HG03571 (cell line): ENCODE data around the gene NFIB.

Experiments used
- ATAC-seq: cut with Tn5 transposase; IDR thresholded peaks from one replicate; pipeline ENCODE4 v1.9.1; 2021; ENCODE audit not compliant: unreplicated experiment

NFIB gene

GRCh38 chr9:14307989-14308852 lies 5.7 kb downstream of the NFIB start:
- ATAC-seq, result no peak

GRCh38 chr9:14306672-14307660 lies 7.0 kb downstream of the NFIB start:
- ATAC-seq, result no peak

DNA sequence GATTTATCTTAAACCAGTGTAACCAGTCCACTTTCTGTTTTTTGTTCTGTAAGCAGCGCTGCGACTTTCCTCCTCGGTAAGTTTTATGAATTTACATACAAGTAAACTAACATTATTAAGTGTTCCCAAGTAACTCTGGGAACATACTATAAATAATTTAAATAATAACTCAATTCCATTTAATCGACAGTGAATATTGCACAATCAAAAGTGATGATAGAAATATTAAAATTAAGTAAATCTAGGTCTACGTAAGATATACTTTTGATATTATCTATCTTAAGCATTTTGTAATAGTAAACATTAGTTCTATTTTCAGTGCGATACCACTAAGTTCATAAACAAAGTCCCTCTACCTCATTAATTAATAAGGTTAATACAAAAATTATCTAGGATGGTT lies 7.8 kb downstream of the NFIB start:
- no peak for ATAC-seq

GRCh38 chr9:14304259-14304658 lies 9.7 kb downstream of the NFIB start:
- no peak for ATAC-seq

- no peak for ATAC-seq
Observed at GRCh38 chr9:14303521-14303920, 10.4 kb downstream of the NFIB start.

GRCh38 chr9:14303100-14303499 lies 10.8 kb downstream of the NFIB start:
- ATAC-seq, result no peak

DNA sequence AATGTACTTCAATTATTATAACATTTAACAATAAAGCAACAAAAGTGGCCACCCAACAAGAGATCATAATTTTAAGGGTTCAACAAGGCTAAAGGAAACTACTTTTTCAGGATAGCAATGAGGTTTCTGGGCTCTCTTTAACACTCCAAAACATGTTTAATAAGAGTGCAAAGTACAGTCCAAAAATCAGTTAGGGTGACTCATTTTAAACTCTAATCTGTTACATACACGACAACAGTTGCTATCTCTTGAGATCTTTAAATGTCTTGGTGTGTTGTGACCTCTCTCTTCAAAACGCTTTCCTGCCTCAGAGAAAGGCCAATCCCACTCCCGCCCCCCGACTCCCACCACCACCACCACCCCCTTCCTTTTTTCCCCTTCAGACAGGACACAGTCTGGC lies 11.5 kb downstream of the NFIB start:
- ATAC-seq, result no peak

GRCh38 chr9:14301583-14302021 lies 12.3 kb downstream of the NFIB start:
- no peak for ATAC-seq

DNA sequence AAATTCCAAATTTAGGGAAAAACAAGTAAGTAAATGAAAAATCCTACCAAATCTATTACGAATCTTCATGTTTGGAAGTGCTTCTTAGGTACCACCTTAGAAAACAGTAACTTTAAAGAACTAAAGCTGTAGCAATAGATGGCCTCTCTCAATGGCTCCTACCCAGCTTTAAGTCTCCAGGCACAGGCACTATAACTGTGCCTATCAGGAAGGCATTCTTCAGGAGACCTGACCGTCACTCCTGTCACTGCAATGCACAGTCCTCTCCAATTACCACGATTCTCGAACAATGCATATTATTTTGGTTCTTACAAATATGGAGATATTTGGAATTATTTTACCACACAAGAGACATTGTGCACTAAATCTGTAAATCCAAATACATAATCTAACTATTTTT lies 12.9 kb downstream of the NFIB start:
- no peak for ATAC-seq

- ATAC-seq, result no peak
Observed at GRCh38 chr9:14300588-14300987, 13.4 kb downstream of the NFIB start.

DNA sequence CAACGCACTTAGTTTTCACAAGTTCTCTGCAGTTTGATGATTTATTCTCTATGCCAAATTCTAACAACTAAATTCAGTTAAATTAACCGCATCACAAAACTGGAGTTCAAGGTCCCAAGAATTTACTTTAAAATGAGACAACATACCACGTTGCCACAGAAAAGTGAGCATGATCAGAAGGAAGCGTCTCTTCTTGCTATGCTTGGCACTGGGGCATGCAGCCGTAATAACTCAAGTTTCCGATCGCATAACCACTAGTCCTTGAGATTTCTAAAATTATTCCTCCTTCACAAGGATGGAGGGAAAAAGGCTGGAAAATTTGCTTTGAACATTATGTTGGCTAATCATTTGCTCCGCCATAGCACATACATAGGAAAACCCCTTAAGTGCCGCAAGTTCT lies 13.9 kb downstream of the NFIB start:
- no peak for ATAC-seq

- no peak for ATAC-seq
Observed at GRCh38 chr9:14298601-14299022, 15.3 kb downstream of the NFIB start.

GRCh38 chr9:14296495-14297113 lies 17.3 kb downstream of the NFIB start:
- ATAC-seq, result no peak

DNA sequence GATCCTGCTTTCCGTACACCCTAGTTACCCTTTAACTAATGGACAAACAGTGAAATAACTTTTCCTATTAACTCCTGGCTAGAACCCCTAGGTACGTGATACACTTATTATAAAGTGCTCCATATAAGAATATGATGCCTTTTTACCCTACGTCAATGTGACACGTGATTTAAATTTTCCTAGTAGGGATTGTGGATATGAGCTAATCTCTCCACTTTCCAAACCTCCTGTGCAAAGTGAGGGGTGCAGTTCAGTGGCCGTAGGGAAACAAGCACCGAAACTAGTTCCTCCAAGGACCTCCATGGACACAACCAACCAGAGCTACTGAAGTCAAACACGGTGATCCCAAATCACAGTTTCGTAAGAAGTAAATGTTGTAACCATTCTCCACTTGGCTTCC lies 19.3 kb downstream of the NFIB start:
- no peak for ATAC-seq

DNA sequence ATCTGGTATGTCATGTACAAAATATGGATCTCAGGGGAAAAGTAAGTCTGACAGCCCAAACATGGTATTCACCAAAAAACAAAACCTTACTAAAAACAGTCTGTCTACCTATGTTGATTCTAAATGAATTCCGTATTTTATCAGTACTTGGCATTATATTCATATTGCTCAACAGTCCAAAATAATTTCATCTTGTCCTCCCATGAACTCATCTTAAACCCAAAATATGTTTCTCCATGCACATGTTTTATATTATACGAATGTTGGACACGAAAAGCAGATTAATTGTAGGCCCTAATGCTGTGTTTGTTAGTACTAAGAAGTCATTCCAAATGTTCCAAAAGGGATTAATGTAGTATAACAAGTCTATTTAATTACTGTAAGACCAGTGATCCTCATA lies 20.1 kb downstream of the NFIB start:
- no peak for ATAC-seq

GRCh38 chr9:14292181-14292739 lies 21.7 kb downstream of the NFIB start:
- no peak for ATAC-seq

DNA sequence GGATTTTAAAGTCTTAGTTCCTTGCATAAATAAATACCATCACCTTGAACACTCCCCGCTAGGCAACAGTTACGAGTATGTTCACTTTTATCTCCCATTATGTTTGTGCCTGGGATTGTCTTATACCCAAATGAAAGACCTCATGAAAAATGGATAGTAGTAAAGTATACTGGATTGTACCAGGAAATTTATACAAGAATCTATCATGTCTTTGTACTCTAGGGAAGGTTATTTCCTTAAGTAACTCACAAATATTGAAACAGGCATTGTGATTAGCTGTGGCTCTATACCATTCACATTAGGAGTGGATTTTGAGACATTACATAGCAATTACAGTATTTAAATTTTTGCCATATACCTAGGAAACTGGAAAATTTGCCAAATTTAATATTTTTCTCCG lies 24.0 kb downstream of the NFIB start:
- ATAC-seq, result no peak

DNA sequence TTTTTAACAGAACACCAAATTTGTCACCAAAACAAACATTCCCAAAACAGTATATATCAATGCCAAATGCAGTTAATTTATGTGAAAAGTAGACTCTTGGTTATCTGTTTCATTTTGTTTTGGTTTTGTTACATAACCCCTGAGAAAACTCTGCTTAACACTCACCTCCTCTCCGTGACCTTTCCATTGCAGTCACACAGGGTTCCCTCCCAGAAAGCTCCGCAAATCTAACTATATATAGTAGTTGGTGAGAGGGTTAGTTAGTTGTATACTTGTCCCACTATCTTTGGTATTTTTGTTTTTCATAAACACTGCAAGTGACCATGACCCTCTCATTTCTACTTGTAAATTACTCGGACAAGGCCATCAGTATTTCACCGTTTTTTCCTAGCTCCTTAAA lies 25.5 kb downstream of the NFIB start:
- no peak for ATAC-seq

- ATAC-seq, result no peak
Observed at GRCh38 chr9:14286121-14286520, 27.8 kb downstream of the NFIB start.

- ATAC-seq, result no peak
Observed at GRCh38 chr9:14283276-14283675, 30.7 kb downstream of the NFIB start.

- no peak for ATAC-seq
Observed at GRCh38 chr9:14281876-14282275, 32.1 kb downstream of the NFIB start.
